HCT116 (cell line): ENCODE data around the gene APBB2. TPM values are rescaled to one million over a fixed set of nuclear protein-coding genes. Genes with fewer than 3 reads are reported as not detected.
"Not testable (repeated sequence)": the region's sequence is repeated elsewhere in the genome, so short reads cannot be mapped to it uniquely, and the experiment has no call there.

Experiments
- ATAC-seq: fragments of 200-7000 bp; cut with Tn5 transposase; 2 replicates; pipeline ENCODE4 v1.9.1; 2020; ENCODE audit warnings: mild to moderate bottlenecking, moderate library complexity
- BruUV-seq: library from RNA; stranded (reverse); fragments of 400-500 nt; replicated peaks from 2 replicates; lab custom pipeline; 2021; lab: Mats Ljungman, UMichigan
- CTCF ChIA-PET: fragments of 300-600 bp; sonication (Branson Sonifier 250); formaldehyde crosslinking; loops from one replicate; lab custom pipeline; 2021; ENCODE audit warnings: antibody characterized with exemption; lab: Charles Lee
- POLR2A ChIA-PET: fragments of 300-600, 350-600 bp; sonication (Branson Sonifier 250); formaldehyde crosslinking; loops from one replicate; lab custom pipeline; 2021; ENCODE audit warnings: antibody characterized with exemption; lab: Charles Lee
- RAD21 ChIA-PET, 2 experiments: fragments of 300-600 bp; sonication (Branson Sonifier 250); formaldehyde crosslinking; loops; one replicate each; lab custom pipeline; 2023; ENCODE audit warnings: low total read pairs in 2 of 2; ENCODE audit not compliant: uncharacterized antibody in 2 of 2, unreplicated experiment in 2 of 2, low non-redundant PET in 1 of 2; lab: Charles Lee
- DNase-seq: peaks from one replicate; pipeline ENCODE4 v3.0.0-alpha.2; 2010; ENCODE audit warnings: low read depth, low spot score
- H2AFZ ChIP-seq: fragments of 200-600 bp; shearing (Covaris generic), sonication (generic); 2 replicates; pipeline ENCODE4 v1.6.1; 2017; ENCODE audit warnings: low read depth, mixed run types, mixed read lengths, antibody characterized with exemption, low read length; ENCODE audit not compliant: poor library complexity, severe bottlenecking
- H3K27ac ChIP-seq: 2 replicates; pipeline ENCODE4 v1.5.1; 2012; ENCODE audit warnings: low read depth, low read length
- H3K27me3 ChIP-seq: fragments of 200-600 bp; sonication (generic); 2 replicates; pipeline ENCODE4 v1.6.1; 2016; ENCODE audit warnings: mixed run types, low read length, mixed read lengths; ENCODE audit not compliant: insufficient read depth
- H3K36me3 ChIP-seq, 2 experiments: fragments of 200-500 bp in 1 of 2; fragments of 200-600 bp in 1 of 2; sonication (Bioruptor generic) in 1 of 2; sonication (generic) in 1 of 2; 2 replicates each; pipeline versions ENCODE4 v1.5.1 to v1.6.1; 2014 to 2016; ENCODE audit warnings: low read length in 2 of 2, inconsistent platforms in 1 of 2, mixed read lengths in 1 of 2, mixed run types in 1 of 2; ENCODE audit not compliant: insufficient read depth in 2 of 2, control insufficient read depth in 1 of 2
- H3K4me1 ChIP-seq, 2 experiments: fragments of 200-600 bp in 1 of 2; sonication (generic) in 1 of 2; 2 replicates each; pipeline versions ENCODE4 v1.5.1 to v1.6.1; 2012 to 2017; ENCODE audit warnings: low read length in 2 of 2, inconsistent platforms in 1 of 2, mild to moderate bottlenecking in 1 of 2, mixed read lengths in 1 of 2, mixed run types in 1 of 2, moderate library complexity in 1 of 2; ENCODE audit not compliant: insufficient read depth in 2 of 2, control insufficient read depth in 1 of 2
- H3K4me2 ChIP-seq: fragments of 200-600 bp; sonication (generic); 2 replicates; pipeline ENCODE4 v1.6.1; 2017; ENCODE audit warnings: mixed run types, low read length, mixed read lengths
- H3K4me3 ChIP-seq, 2 experiments: fragments of 200-600 bp in 1 of 2; sonication (generic) in 1 of 2; replicated peaks in 1 of 2; 2 replicates each; pipeline ENCODE4 v1.5.1; 2011 to 2016; ENCODE audit warnings: low read length in 2 of 2, control low read depth in 1 of 2, low read depth in 1 of 2, mild to moderate bottlenecking in 1 of 2, mixed read lengths in 1 of 2, mixed run types in 1 of 2
- H3K79me2 ChIP-seq: fragments of 200-600 bp; sonication (generic); 2 replicates; pipeline ENCODE4 v1.6.1; 2017; ENCODE audit warnings: mild to moderate bottlenecking, mixed run types, low read length, moderate library complexity, mixed read lengths; ENCODE audit not compliant: insufficient read depth
- H3K9ac ChIP-seq: fragments of 200-600 bp; sonication (generic); 2 replicates; pipeline ENCODE4 v1.6.1; 2016; ENCODE audit warnings: low read length, mixed read lengths
- H3K9me2 ChIP-seq: fragments of 200-600 bp; sonication (generic), shearing (Covaris generic); 2 replicates; pipeline ENCODE4 v1.6.1; 2017; ENCODE audit warnings: mixed run types, mild to moderate bottlenecking, moderate library complexity; ENCODE audit not compliant: insufficient read depth
- H3K9me3 ChIP-seq, 2 experiments: fragments of 200-500 bp in 1 of 2; fragments of 200-600 bp in 1 of 2; sonication (Bioruptor generic) in 1 of 2; sonication (generic) in 1 of 2; 2 replicates each; pipeline ENCODE4 v1.6.1; 2014 to 2017; ENCODE audit warnings: low read length in 2 of 2, mixed read lengths in 2 of 2, inconsistent platforms in 1 of 2, low read depth in 1 of 2, mild to moderate bottlenecking in 1 of 2, mixed run types in 1 of 2, moderate library complexity in 1 of 2; ENCODE audit not compliant: control insufficient read depth in 1 of 2, insufficient read depth in 1 of 2
- H4K20me1 ChIP-seq: fragments of 200-600 bp; sonication (generic), shearing (Covaris generic); 2 replicates; pipeline ENCODE4 v1.6.1; 2017; ENCODE audit warnings: mixed run types, mild to moderate bottlenecking, moderate library complexity; ENCODE audit not compliant: insufficient read depth
- CEBPB ChIP-seq: IDR thresholded peaks from 2 replicates; pipeline ENCODE4 v1.6.1; 2012; ENCODE audit warnings: low read depth
- EGR1 ChIP-seq: IDR thresholded peaks from 2 replicates; pipeline ENCODE4 v1.6.1; 2012; ENCODE audit warnings: low read depth
- EZH2 ChIP-seq: fragments of 200-600 bp; sonication (generic); IDR thresholded peaks from 2 replicates; pipeline ENCODE4 v1.6.1; 2017; ENCODE audit warnings: antibody characterized with exemption, mixed run types
- YY1 ChIP-seq: IDR thresholded peaks from 2 replicates; pipeline ENCODE4 v1.6.1; 2011; ENCODE audit warnings: low read length, low read depth, moderate library complexity, mild to moderate bottlenecking; ENCODE audit not compliant: insufficient replicate concordance; ENCODE audit errors: extremely low read depth
- ZNF274 ChIP-seq: fragments of 200-500 bp; sonication (Bioruptor generic); IDR thresholded peaks from 2 replicates; pipeline ENCODE4 v1.6.1; 2014; ENCODE audit warnings: mild to moderate bottlenecking, low read depth, low read length, inconsistent platforms
- intact Hi-C: fragments of 100-400 bp; cut with micrococcal nuclease; formaldehyde crosslinking; loops from 2 replicates; pipeline ENCODE4 v1.10.0; 2022
- total RNA-seq: library from RNA; stranded (reverse); gene quantifications from one replicate; pipeline ENCODE4 v1.2.1, GENCODE V29; 2021; ENCODE audit not compliant: unreplicated experiment
- TF ChIP-seq, protein P1 (sequence below), 3 experiments: fragments of 200-600 bp in 1 of 3; sonication (generic) in 1 of 3; IDR thresholded peaks in 2 of 3; conservative IDR thresholded peaks in 1 of 3; 2 replicates each; pipeline ENCODE4 v1.5.1; 2012 to 2017; ENCODE audit warnings: low read depth in 2 of 3, low read length in 2 of 3, antibody characterized with exemption in 1 of 3, borderline replicate concordance in 1 of 3, control low read depth in 1 of 3, mild to moderate bottlenecking in 1 of 3, mixed read lengths in 1 of 3, mixed run types in 1 of 3, moderate library complexity in 1 of 3; ENCODE audit not compliant: insufficient read depth in 1 of 3
- TF ChIP-seq, protein P2 (sequence below): IDR thresholded peaks from 2 replicates; pipeline ENCODE4 v1.6.1; 2012; ENCODE audit warnings: low read depth

APBB2 gene
- total RNA-seq, 1 experiment from 2014 or later, result 72.5 TPM

DNA sequence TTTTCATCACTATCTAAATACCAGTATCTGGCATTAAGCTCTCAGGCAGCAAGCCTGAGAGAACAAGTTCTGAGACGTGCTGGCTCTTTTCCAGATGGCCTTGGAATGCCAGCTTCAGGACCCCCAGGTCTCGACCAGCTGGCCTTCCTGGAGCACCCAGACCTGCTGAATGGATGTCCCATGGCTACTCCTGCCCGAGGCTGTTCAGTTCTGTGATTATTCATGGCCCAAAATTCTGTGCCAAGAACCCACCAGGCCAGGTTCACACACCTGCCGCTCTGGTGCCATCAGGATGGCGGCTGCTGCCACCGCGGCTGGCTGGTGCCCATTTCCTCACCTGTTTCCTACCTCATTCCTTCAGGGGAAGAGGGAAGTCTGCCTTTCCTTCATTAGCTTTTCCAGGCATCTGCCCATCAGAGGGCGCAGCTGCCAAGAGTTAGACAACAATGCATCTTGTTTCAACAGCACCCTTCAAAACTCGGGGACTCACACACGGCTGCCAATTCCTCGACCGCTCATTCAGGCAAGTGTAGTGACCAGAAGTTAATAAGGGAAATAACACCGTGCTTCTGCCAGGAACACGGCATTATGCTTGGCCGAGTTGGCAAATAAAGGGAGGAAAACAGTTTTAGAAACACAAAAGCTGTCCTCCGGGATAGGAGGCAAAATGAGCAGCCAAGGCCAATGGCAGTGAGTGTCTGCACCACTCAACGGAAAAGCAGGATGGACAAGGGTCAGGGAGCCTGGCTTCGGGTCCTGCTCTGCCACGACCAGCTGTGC lies 290.8 kb downstream of the APBB2 start:
- intact Hi-C loops, result loop anchor here (2.0 kb wide), 1 partner anchor 187 kb away; no protein-coding TSS in a partner anchor
- DNase-seq (no peak), ATAC-seq (no peak)
- no peaks in the 10 kb centered on the region for H3K9me3 ChIP-seq
- no peak overlapping the region for H3K9ac ChIP-seq
- H3K9me2 ChIP-seq, result no peaks in the 10 kb centered on the region
- H3K4me2 ChIP-seq, result no peak overlapping the region
- ChIA-PET POLR2A (no interaction called here), CTCF (interaction anchor here (1.6 to 2.0 kb wide), 4 partner anchors 8 to 291 kb away, joined by 7 to 25 read pairs (median 9); partner anchors contain the start of gene APBB2), RAD21 (no interaction called here)
- H3K27ac ChIP-seq, result no peak overlapping the region
- TF ChIP-seq, protein P1, sequence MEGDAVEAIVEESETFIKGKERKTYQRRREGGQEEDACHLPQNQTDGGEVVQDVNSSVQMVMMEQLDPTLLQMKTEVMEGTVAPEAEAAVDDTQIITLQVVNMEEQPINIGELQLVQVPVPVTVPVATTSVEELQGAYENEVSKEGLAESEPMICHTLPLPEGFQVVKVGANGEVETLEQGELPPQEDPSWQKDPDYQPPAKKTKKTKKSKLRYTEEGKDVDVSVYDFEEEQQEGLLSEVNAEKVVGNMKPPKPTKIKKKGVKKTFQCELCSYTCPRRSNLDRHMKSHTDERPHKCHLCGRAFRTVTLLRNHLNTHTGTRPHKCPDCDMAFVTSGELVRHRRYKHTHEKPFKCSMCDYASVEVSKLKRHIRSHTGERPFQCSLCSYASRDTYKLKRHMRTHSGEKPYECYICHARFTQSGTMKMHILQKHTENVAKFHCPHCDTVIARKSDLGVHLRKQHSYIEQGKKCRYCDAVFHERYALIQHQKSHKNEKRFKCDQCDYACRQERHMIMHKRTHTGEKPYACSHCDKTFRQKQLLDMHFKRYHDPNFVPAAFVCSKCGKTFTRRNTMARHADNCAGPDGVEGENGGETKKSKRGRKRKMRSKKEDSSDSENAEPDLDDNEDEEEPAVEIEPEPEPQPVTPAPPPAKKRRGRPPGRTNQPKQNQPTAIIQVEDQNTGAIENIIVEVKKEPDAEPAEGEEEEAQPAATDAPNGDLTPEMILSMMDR (IDR thresholded peaks at IDR 0.05 in 2 of 3, conservative IDR thresholded peaks at IDR 0.05 in 1 of 3; ENCODE audit: borderline replicate concordance in 1 of 3, insufficient read depth in 1 of 3, low read depth in 2 of 3, low read length in 2 of 3), result no peak
- no peak for TF ChIP-seq YY1
- TF ChIP-seq CEBPB, result no peak
- TF ChIP-seq EZH2, result no peak
- no peak for TF ChIP-seq EGR1
- TF ChIP-seq, protein P2, sequence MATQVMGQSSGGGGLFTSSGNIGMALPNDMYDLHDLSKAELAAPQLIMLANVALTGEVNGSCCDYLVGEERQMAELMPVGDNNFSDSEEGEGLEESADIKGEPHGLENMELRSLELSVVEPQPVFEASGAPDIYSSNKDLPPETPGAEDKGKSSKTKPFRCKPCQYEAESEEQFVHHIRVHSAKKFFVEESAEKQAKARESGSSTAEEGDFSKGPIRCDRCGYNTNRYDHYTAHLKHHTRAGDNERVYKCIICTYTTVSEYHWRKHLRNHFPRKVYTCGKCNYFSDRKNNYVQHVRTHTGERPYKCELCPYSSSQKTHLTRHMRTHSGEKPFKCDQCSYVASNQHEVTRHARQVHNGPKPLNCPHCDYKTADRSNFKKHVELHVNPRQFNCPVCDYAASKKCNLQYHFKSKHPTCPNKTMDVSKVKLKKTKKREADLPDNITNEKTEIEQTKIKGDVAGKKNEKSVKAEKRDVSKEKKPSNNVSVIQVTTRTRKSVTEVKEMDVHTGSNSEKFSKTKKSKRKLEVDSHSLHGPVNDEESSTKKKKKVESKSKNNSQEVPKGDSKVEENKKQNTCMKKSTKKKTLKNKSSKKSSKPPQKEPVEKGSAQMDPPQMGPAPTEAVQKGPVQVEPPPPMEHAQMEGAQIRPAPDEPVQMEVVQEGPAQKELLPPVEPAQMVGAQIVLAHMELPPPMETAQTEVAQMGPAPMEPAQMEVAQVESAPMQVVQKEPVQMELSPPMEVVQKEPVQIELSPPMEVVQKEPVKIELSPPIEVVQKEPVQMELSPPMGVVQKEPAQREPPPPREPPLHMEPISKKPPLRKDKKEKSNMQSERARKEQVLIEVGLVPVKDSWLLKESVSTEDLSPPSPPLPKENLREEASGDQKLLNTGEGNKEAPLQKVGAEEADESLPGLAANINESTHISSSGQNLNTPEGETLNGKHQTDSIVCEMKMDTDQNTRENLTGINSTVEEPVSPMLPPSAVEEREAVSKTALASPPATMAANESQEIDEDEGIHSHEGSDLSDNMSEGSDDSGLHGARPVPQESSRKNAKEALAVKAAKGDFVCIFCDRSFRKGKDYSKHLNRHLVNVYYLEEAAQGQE, result no peak
- TF ChIP-seq ZNF274, result no peak
- H3K4me1 ChIP-seq, result peaks cover under 1 to 4% of the 10 kb centered on the region in 2 experiments; a peak in 2 of 4 replicates
- H3K36me3 ChIP-seq, result peaks cover 0 to 4% of the 10 kb centered on the region in 2 experiments; a peak in 1 of 4 replicates
- H2AFZ ChIP-seq, result no peak overlapping the region
- no peaks in the 10 kb centered on the region for H4K20me1 ChIP-seq
- no peaks in the 10 kb centered on the region for H3K27me3 ChIP-seq
- no TSS peak for BruUV-seq
- H3K4me3 ChIP-seq, result no peak overlapping the region
- no peaks in the 10 kb centered on the region for H3K79me2 ChIP-seq

DNA sequence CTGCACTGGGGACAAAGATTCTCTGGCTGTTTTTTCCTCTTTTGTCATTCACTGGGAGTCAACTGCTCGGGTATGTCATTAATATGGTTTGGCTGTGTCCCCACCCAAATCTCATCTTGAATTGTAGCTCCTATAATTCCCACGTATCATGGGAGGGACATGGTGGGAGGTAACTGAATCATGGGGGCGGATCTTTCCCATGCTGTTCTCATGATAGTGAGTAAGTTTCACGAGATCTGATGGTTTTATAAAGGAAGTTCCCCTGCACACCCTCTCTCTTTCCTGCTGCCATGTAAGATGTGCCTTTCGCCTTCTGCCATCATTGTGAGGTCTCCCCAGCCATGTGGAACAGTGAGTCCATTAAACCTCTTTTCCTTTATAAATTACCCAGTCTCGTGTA lies 294.4 kb downstream of the APBB2 start:
- ATAC-seq, H3K9ac ChIP-seq, DNase-seq, H3K4me3 ChIP-seq, H3K9me2 ChIP-seq, intact Hi-C loops, H3K27me3 ChIP-seq, H3K4me2 ChIP-seq, H3K9me3 ChIP-seq, RAD21 ChIA-PET, H3K36me3 ChIP-seq, H2AFZ ChIP-seq, H4K20me1 ChIP-seq, POLR2A ChIA-PET, H3K27ac ChIP-seq, BruUV-seq, H3K79me2 ChIP-seq: not testable (repeated sequence)
- CTCF ChIA-PET, result interaction anchor here (1.5 kb wide), 1 partner anchor 11 kb away, joined by 3 read pairs; no protein-coding TSS in a partner anchor
- H3K4me1 ChIP-seq, result peaks cover 3 to 21% of the 10 kb centered on the region in 2 experiments; a peak in 3 of 4 replicates
